OCI-LY3 (cell line): ENCODE results near the gene SLC38A10.

Experiments
- CTCF ChIP-seq: fragments of 200-600, 300-600 bp; sonication (generic); IDR thresholded peaks from 2 replicates; pipeline ENCODE4 v1.5.1; 2014; ENCODE audit warnings: antibody characterized with exemption, low read length, low read depth
- EZH2phosphoT487 ChIP-seq: fragments of 200-600 bp; shearing (Covaris generic); IDR thresholded peaks from 2 replicates; pipeline ENCODE4 v1.6.1; 2018; ENCODE audit warnings: antibody characterized with exemption, mixed run types, low read depth

GRCh38 chr17:81198826-81199481 lies 96.2 kb downstream of the SLC38A10 start:
- TF ChIP-seq CTCF (no peak), EZH2phosphoT487 (no peak)
